Measurements from ENCODE around the gene HOXC9.

HOXC9 gene

DNA sequence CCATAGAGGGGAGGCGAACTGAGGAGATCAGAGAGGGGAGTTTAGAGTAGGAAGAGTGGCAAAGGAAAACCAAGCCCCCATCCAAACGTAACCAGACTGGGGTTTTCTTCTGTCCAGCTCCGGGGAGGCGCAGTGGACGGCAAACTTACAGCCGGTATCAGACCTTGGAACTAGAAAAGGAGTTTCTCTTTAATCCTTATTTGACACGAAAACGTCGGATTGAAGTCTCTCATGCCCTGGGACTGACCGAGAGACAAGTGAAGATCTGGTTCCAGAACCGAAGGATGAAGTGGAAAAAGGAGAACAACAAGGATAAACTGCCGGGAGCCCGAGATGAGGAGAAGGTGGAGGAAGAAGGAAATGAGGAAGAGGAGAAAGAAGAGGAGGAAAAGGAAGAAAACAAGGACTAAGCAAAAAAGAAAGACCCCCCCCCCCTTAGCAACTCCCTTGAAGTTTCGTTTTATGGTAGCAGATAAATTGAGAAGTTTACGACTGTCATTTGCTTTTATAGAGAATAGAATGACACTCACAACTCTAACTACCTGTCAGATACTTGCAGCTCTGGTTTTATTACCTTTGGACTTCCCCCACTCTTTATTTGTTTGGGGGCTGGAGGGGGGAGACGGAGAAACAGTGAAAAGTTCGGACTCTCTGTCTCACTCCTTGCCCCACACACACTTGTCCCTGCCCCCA is 11.2 kb downstream of the HOXC9 start:
- in situ Hi-C loops (cut with MboI; ENCODE audit: low sequenced_read_pairs) = no loop called here

GRCh38 chr12:54011665-54012532 is 11.9 kb downstream of the HOXC9 start:
- in situ Hi-C loops (cut with MboI; ENCODE audit: low sequenced_read_pairs) = no loop called here

DNA sequence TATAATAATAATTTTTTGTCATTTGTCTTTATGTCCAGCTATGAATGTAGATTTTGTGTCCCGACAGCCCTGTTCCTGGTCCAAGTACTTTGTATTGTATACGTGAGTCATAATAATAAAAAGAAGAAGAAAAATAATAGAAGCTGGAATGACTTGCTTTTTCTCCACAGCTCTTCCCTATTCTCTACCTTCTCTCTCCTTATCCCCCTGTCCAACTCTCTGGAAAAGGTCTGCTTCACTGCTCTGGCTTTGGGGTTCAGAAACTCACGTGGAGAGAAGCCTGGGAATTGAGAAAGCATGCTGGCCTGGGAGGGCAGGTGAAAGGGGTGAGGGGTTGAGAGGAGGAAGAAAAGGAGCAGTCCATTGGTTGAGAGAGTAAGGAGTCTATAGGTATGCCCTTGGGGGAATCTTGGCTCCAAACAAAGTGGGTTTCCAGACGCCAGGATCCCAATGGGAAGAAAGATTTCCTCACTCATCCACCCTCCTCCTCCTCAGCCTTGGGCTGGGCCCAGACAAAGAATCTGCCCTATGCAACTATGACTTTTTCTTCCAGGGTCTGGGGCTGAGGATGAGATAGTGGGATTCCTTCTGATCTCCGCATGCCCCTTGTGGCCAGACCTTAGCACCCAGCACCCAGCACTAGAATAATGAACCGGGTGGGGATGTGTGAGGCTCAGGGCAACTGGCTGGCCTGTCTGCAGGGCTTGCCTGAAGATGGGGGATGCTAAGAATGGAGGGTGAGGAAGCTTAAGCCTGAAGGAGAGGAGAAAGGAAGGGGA is 12.9 kb downstream of the HOXC9 start:
- in situ Hi-C loops (cut with MboI; ENCODE audit: low sequenced_read_pairs) = no loop called here

DNA sequence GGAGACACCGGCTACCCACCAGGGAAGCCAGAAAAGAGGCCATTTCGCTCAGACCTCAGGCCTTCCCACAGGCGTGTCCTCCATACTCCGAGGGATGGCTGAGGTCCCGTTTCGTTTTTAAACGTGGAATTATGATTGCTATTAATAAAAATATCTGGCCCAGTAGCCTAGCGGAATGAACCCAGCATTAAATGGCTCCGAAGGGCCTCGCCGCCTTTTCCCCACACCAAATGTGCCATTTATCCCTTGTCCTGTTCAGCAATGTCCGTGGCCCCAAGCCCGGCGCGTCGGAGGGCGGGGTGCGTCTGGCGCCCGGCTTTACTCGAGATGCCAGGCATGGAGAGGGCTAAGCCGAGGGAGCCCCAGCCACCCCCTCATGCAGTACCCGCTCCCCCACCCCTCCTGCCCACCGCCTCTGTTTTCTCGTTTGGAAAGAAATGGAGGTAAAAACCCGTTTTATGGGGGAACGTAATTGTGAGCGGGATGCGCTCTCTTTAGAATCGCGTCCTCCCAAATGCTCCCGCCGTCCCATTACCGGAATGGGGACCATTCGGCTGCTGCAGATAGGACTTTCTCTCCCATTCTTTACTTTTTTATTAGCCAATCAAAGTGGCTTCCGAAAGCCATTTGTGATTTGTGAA is 14.5 kb downstream of the HOXC9 start:
- in situ Hi-C loops (cut with MboI; ENCODE audit: low sequenced_read_pairs) = no loop called here

- in situ Hi-C loops (cut with MboI; ENCODE audit: low sequenced_read_pairs) = no loop called here
Observed at GRCh38 chr12:54015018-54015931, 15.3 kb downstream of the HOXC9 start.

GRCh38 chr12:54016051-54016450 is 16.1 kb downstream of the HOXC9 start:
- in situ Hi-C loops (cut with MboI; ENCODE audit: low sequenced_read_pairs) = no loop called here

DNA sequence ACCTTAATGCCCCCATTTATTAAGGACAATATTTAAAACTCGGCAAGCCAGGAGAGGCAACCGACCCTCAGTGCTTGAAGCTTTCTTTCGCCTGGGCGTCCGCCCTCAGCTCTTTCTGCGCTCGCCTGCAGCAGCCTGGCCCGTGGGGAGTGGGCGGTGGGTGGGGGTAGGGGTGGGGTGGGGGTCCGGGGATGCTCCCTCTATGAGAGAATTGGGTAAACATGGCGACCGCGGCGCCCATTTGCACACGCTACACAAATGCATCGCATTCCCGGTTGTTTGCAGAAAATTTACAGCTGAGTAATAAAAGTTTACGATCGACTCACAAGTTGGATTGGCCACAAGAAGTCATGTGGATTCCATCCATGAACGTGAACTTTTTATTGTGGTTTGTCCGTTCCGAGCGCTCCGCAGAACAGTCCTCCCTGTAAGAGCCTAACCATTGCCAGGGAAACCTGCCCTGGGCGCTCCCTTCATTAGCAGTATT is 16.6 kb downstream of the HOXC9 start:
- in situ Hi-C loops (cut with MboI; ENCODE audit: low sequenced_read_pairs) = no loop called here

GRCh38 chr12:54017027-54017788 is 17.2 kb downstream of the HOXC9 start:
- in situ Hi-C loops (cut with MboI; ENCODE audit: low sequenced_read_pairs) = no loop called here

GRCh38 chr12:54017878-54018467 is 18.0 kb downstream of the HOXC9 start:
- in situ Hi-C loops (cut with MboI; ENCODE audit: low sequenced_read_pairs) = no loop called here

GRCh38 chr12:54018468-54018984 is 18.6 kb downstream of the HOXC9 start:
- in situ Hi-C loops (cut with MboI; ENCODE audit: low sequenced_read_pairs) = no loop called here

- in situ Hi-C loops (cut with MboI; ENCODE audit: low sequenced_read_pairs) = no loop called here
Observed at GRCh38 chr12:54019091-54019811, 19.3 kb downstream of the HOXC9 start.

GRCh38 chr12:54019924-54020590 is 20.1 kb downstream of the HOXC9 start:
- in situ Hi-C loops (cut with MboI; ENCODE audit: low sequenced_read_pairs) = loop anchor here (10.0 kb wide), 1 partner anchor 185 kb away; no protein-coding TSS in a partner anchor

DNA sequence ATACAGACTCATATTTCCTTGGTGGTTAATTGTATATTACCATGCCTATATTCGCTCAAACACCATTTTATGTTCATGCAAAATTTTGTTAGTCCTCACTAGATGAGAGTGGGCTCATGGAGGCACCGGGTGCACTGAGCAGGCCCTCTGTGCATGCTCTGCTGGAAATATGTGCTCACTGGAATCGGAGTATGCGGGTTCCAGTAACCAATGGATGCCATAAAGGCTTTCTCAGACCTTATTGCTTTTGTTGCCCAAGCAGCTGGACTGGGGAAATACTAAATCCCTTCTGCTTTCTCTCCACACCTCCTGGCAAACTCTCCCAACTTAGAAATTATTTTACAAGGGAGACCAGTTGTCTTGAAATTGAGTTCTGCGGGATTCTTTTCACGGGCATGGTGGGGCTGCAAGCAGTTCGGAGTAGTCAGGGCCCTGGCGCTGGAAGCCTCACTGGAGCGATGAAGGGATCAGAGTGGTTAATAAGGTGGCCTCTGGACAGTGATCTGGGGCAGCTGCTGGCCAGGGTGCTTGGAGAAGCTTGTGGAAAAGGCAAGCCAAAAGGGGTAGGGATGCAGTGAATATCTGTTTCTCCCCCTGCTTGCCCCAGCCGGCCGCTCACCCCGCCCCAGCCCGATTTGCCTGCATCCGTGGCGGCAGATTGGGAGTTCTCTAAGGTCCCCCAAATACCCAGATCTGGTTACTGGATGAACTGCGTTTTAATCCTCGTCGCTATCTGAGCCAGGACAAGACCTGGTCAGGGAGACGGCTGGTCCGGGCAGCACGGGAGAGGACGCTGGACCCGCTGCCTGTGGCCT is 20.8 kb downstream of the HOXC9 start:
- in situ Hi-C loops (cut with MboI; ENCODE audit: low sequenced_read_pairs) = loop anchor here (10.0 kb wide), 1 partner anchor 184 kb away; no protein-coding TSS in a partner anchor

DNA sequence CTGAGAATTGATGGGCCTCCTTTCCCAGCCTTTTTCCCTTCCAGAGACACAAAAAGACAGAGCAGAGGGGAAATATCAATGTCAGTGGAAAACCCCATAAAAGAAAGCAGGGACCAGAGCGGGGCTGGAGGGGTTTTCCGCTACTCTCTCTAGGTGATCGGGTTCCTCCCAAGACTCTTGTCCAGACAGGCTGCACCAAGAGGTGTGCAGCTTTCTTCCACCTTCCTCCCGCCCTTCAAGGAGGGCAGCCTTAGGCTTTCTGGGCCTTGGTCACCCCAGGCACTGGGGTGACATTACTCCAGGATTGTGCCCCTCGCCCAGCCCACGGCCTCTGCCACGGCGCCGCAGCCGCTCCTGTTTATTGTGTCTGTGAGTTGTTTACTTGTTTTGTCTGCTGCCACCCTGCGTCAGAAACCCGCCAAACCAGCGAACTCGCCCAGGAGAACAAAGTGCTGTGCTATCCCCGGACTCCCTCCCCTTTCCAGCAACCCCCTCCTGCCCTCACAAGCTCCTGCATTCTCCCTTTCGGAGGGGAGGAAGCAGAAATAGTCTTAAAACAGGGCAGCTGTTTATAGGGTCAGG is 21.6 kb downstream of the HOXC9 start:
- in situ Hi-C loops (cut with MboI; ENCODE audit: low sequenced_read_pairs) = loop anchor here (10.0 kb wide), 1 partner anchor 183 kb away; no protein-coding TSS in a partner anchor

- in situ Hi-C loops (cut with MboI; ENCODE audit: low sequenced_read_pairs) = loop anchor here (10.0 kb wide), 1 partner anchor 182 kb away; no protein-coding TSS in a partner anchor
Observed at GRCh38 chr12:54022960-54023884, 23.3 kb downstream of the HOXC9 start.
